Esophagus muscularis mucosa (tissue), 3 donors: Measurements from ENCODE around the gene PANK3.

Experiments
- CTCF ChIP-seq, 3 experiments: fragments of 200-600 bp in 2 of 3; fragments of 450-650 bp in 1 of 3; sonication (generic) in 2 of 3; IDR thresholded peaks; one replicate each; pipeline ENCODE4 v1.5.1; 2017 to 2019; ENCODE audit warnings: antibody characterized with exemption in 3 of 3, mild to moderate bottlenecking in 2 of 3, moderate library complexity in 1 of 3
- POLR2AphosphoS5 ChIP-seq, 2 donors: sonication (generic); formaldehyde crosslinking; IDR thresholded peaks; one replicate each; pipeline ENCODE4 v1.6.1; 2017; ENCODE audit warnings: antibody characterized with exemption in 2 of 2

- TF ChIP-seq CTCF (IDR thresholded peaks at IDR 0.05) (no peak), POLR2AphosphoS5 (IDR thresholded peaks at IDR 0.05) (no peak)
Measured at GRCh38 chr5:168603746-168604145, 24.6 kb upstream of the PANK3 start.
